Activated CD8-positive, alpha-beta memory T cell treated with anti-CD3 and anti-CD28 coated beads, Interleukin-2, amount 10 ng/mL, durations not matched to agents 7 days and 5 days (primary cell): ENCODE results near the gene CAMTA1. TPM values are rescaled to one million over a fixed set of nuclear protein-coding genes. Genes with fewer than 3 reads are reported as not detected.

Experiments used
- ATAC-seq: fragments of 150-1000 bp; cut with Tn5 transposase; one replicate; pipeline ENCODE4 v1.10.0; 2021; ENCODE audit warnings: moderate library complexity
- CTCF ChIA-PET: fragments of 350-600 bp; sonication (Branson Sonifier 250); formaldehyde crosslinking; loops from one replicate; lab custom pipeline; 2021; ENCODE audit warnings: antibody characterized with exemption; lab: Charles Lee
- DNase-seq: peaks from one replicate; pipeline ENCODE4 v3.0.0-alpha.2; 2020
- H3K27ac Mint-ChIP-seq: one replicate; pipeline ENCODE4 v1.8.0; 2021; ENCODE audit warnings: mild to moderate bottlenecking, mixed read lengths
- H3K27me3 Mint-ChIP-seq: one replicate; pipeline ENCODE4 v1.8.0; 2021; ENCODE audit warnings: mixed read lengths
- H3K36me3 Mint-ChIP-seq: one replicate; pipeline ENCODE4 v1.8.0; 2021; ENCODE audit warnings: mild to moderate bottlenecking, mixed read lengths
- H3K4me1 Mint-ChIP-seq: one replicate; pipeline ENCODE4 v1.8.0; 2021; ENCODE audit warnings: mixed read lengths
- H3K4me3 Mint-ChIP-seq: one replicate; pipeline ENCODE4 v1.8.0; 2021; ENCODE audit warnings: mild to moderate bottlenecking, moderate library complexity, mixed read lengths
- H3K9me3 Mint-ChIP-seq: one replicate; pipeline ENCODE4 v1.8.0; 2022; ENCODE audit warnings: low read depth, mixed read lengths
- total RNA-seq, 2 experiments: library from RNA; stranded (reverse); gene quantifications; one replicate each; pipeline ENCODE4 v1.2.3, GENCODE V29; 2021

The CAMTA1 gene
- total RNA-seq, 2 experiments from 2014 or later, result 42.8 to 43.2 TPM

DNA sequence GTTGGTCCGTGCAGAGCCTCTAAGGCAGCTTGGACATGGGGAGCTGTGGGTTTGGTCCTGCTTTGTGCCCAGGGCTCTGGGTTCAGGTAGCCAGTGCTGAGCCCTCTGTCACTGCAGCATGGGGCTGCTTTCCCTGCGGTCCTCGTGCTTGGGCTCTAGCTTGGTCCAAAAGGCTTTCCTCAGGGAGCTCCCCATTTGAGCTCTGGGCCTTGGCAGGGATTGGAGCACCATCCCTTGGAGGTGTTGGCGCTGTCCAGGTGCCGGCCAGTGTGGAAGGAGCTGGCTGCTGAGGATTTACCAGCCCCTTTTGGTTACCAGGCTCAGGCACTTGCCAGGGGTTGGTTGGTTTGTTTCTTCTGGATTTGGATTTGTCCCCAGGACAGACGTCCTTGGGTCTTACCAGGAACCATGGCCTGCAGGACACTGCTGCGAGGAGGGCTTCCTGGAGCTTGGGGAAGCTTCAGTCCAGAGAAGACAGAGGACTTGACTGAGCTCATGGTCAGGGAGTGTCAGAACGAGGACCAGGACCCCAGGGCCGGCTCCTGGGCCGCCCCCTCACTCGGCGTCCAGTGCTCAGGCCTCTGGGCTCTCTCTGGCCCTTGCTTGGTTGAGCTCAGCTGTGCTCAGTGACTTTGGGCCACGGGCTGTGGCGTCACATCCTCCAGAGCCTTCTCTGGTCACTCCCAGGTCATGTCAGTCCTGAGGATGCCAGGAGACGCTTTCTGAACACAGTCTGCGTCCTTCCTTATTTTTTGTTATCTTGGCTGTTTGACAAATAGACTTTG, 224.7 kb downstream of the CAMTA1 start:
- H3K4me3 Mint-ChIP-seq, result no peak overlapping the region
- H3K4me1 Mint-ChIP-seq, result no peaks in the 10 kb centered on the region
- H3K27ac Mint-ChIP-seq, result no peak overlapping the region
- no peaks in the 10 kb centered on the region for H3K9me3 Mint-ChIP-seq
- CTCF ChIA-PET, result no interaction called here
- no peak for DNase-seq
- no peaks in the 10 kb centered on the region for H3K27me3 Mint-ChIP-seq
- H3K36me3 Mint-ChIP-seq, result no peaks in the 10 kb centered on the region
- ATAC-seq, result no peak

DNA sequence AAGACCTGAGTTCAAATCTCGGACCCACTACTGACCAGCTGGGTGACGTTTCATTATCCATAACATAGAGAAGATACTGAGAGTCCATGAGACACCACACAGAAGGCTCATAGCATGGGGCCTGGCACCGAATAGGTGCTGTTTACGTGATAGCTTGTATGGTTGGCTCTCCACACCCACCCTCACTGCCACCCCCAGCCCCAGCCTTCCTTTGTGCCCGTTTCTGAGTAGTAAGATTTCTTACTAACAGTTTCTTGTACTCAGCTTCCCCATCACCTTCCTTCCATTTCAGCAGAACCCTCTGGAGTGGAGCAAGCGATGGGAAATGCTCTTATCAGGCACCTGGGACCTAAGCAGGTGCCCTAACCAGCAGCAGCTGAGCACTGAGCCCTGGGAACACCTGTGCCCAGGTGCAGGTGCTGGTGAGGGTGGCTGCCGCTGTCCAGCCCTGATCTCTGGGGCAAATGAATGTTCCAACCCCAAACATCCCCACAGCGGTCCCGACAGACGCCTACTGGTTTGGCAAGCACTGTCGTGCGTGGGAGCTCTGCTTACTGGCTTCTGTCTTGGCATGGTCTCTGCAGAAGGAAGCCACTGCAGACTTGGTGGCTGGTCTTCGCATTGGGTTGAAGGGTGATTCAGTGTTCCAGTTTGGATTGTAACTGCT, 225.4 kb downstream of the CAMTA1 start:
- ATAC-seq (no peak), DNase-seq (no peak)
- CTCF ChIA-PET, result no interaction called here
- Mint-ChIP-seq H3K36me3 (no peaks in the 10 kb centered on the region), H3K27ac (no peak overlapping the region), H3K4me1 (no peaks in the 10 kb centered on the region), H3K9me3 (no peaks in the 10 kb centered on the region), H3K4me3 (no peak overlapping the region), H3K27me3 (no peaks in the 10 kb centered on the region)

DNA sequence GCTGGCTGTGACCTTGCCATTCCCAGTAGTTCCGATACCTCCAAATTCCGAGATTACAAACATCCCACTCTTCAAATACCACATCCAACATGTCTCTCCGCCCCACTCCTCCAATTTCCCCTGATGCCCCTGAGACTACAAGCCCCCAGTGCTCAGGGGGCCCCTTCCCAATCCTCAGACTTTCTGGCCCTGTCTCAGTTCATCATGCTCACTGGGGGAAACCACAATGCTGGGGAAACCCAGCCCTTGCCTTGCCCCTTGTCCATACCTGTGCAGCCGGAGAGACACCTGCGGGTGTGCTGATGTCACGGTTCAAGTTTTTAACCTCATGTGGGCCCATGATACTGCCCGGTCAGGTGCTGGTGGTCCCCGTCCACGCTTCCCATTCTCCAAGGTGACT, 226.6 kb downstream of the CAMTA1 start:
- CTCF ChIA-PET, result no interaction called here
- Mint-ChIP-seq H3K27me3 (no peaks in the 10 kb centered on the region), H3K9me3 (no peaks in the 10 kb centered on the region), H3K27ac (no peak overlapping the region), H3K36me3 (no peaks in the 10 kb centered on the region), H3K4me1 (no peaks in the 10 kb centered on the region), H3K4me3 (no peak overlapping the region)
- ATAC-seq (no peak), DNase-seq (no peak)

DNA sequence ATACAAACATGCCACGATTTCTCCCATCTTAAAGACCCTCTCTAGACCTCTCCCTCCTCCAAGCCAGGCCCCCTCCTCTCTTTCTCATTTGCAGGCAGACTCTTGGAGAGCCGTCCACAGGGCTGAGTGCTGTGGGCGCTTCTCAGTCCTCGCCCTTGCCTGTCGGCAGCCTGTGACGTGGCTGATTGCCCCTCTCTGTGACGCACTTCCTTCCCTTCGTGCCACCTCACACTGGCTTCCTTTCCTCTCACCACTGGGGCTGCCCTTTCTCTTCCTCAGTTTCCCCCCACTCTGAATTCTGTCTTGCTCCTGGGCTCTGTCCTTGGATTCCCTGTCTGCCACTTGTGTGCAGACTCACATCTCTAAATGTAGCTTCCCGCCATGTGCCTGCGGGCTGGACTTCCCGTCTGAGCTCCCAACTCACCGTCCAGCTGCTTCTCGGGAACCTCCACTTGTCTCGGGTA, 227.2 kb downstream of the CAMTA1 start:
- Mint-ChIP-seq H3K36me3 (no peaks in the 10 kb centered on the region), H3K27me3 (no peaks in the 10 kb centered on the region)

DNA sequence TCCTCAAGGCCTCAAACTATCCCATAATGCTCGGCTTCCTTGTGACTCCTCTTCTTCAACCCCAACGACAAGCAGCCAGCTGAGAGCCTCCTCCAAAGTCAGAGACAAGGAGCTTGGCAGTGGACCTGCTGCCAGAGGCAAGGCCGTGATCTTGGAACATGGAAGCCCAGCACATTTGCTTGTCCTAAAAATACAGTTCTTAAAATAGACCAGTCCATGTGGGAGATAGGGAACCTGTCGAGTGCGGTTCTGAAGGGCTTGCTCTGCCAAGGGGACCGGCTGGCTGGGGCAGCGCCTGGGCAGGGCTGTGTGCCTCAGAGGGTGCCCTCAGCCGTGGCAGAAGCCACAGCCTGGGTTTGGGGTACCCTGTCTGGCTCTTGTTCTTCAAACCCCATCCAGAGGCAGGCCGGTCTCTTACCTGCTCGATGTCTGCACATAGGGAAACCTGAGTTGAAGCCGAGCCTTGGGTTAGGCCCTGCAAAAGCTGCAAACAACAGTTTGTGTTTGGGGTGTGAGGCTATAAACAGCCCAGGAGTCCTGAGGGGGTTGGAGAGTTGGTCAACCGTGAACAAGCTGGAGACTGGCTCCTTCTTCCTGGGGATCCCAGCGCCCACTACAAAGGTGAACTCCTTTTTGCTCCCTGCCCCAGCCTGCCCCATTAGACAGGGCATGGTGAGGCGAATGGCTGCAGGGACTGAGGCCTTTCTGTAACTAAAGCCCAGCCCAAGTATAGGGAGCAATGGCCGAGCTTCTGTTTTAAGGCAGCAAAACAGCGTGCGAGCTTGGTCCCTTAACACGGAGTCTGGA, 228.8 kb downstream of the CAMTA1 start:
- DNase-seq (no peak), ATAC-seq (no peak)
- Mint-ChIP-seq H3K36me3 (no peaks in the 10 kb centered on the region), H3K27ac (no peak overlapping the region), H3K4me1 (no peaks in the 10 kb centered on the region), H3K4me3 (no peak overlapping the region), H3K27me3 (no peaks in the 10 kb centered on the region), H3K9me3 (no peaks in the 10 kb centered on the region)
- CTCF ChIA-PET, result no interaction called here

More for the DNA sequence above, 227.2 kb downstream of the CAMTA1 start:
- Mint-ChIP-seq H3K27ac (no peak overlapping the region), H3K9me3 (no peaks in the 10 kb centered on the region), H3K4me1 (no peaks in the 10 kb centered on the region), H3K4me3 (no peak overlapping the region)
- no peak for ATAC-seq
- CTCF ChIA-PET, result no interaction called here
- no peak for DNase-seq

DNA sequence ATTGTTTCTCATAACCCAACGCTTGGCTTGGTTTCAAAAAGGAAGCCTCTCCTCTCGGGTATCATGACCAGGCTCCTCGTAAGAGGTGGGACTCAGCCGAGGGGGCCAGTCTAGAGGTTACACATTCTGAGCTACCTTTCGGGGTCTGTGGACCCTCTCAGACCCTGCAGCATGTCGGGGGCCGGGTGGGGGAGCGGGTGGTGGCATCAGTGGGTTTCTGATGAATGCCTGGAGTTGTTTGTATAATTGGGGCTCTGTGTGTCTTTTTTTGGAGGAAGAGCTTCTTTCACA, 229.3 kb downstream of the CAMTA1 start:
- H3K27ac Mint-ChIP-seq, result no peak overlapping the region
- H3K9me3 Mint-ChIP-seq, result no peaks in the 10 kb centered on the region
- H3K27me3 Mint-ChIP-seq, result no peaks in the 10 kb centered on the region
- H3K4me3 Mint-ChIP-seq, result no peak overlapping the region
- no peaks in the 10 kb centered on the region for H3K4me1 Mint-ChIP-seq
- ATAC-seq, result no peak
- no peak for DNase-seq
- H3K36me3 Mint-ChIP-seq, result no peaks in the 10 kb centered on the region
- CTCF ChIA-PET, result no interaction called here

DNA sequence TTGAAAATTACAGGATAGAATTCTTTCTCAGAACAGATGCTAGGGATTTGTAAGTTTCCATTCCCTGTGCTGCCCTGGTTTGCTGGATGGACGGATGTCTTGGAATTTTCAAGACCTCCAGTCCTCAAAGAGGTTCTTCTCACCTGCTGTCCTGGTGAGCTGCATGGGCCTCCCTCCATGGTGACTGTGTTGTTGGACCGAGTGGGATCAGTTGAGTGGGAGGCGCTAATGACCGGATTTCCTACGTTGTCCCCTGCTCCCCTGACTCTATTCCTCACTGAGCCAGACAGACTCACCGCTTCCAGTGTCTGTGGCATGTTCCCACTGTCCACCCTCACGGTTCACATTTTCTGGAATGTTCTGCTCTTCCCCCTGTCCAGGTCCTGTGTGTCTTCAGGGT, 229.8 kb downstream of the CAMTA1 start:
- H3K27ac Mint-ChIP-seq, result no peak overlapping the region

DNA sequence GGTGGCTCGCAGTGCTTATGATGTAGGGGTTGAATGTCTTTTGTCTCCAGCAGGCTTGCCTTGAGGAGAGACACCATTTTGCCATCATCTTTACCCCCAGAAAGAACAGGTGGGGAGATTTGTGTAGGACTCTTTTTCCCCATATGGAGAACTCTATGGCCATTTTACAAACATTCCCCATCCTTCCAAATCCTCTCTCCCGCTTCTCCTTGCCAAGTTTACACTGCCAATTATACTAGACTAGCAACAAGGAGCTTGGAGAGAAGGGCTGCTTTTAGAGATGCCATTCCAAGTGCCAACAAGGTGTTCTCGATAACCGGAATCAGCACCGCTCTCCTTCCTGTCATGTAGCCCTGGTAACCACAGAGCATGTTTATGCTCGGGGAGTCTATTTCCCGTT, 233.1 kb downstream of the CAMTA1 start:
- H3K4me1 Mint-ChIP-seq, result no peaks in the 10 kb centered on the region
- H3K27ac Mint-ChIP-seq, result no peak overlapping the region
- H3K36me3 Mint-ChIP-seq, result no peaks in the 10 kb centered on the region
- no peaks in the 10 kb centered on the region for H3K9me3 Mint-ChIP-seq
- H3K27me3 Mint-ChIP-seq, result peaks cover 3% of the 10 kb centered on the region
- no peak overlapping the region for H3K4me3 Mint-ChIP-seq
- ATAC-seq, result no peak
- DNase-seq, result no peak
- CTCF ChIA-PET, result no interaction called here

More for the DNA sequence above, 229.8 kb downstream of the CAMTA1 start:
- ATAC-seq (no peak), DNase-seq (no peak)
- H3K4me3 Mint-ChIP-seq, result no peak overlapping the region
- no peaks in the 10 kb centered on the region for H3K27me3 Mint-ChIP-seq
- H3K9me3 Mint-ChIP-seq, result no peaks in the 10 kb centered on the region
- no peaks in the 10 kb centered on the region for H3K36me3 Mint-ChIP-seq
- no peaks in the 10 kb centered on the region for H3K4me1 Mint-ChIP-seq
- CTCF ChIA-PET, result no interaction called here

DNA sequence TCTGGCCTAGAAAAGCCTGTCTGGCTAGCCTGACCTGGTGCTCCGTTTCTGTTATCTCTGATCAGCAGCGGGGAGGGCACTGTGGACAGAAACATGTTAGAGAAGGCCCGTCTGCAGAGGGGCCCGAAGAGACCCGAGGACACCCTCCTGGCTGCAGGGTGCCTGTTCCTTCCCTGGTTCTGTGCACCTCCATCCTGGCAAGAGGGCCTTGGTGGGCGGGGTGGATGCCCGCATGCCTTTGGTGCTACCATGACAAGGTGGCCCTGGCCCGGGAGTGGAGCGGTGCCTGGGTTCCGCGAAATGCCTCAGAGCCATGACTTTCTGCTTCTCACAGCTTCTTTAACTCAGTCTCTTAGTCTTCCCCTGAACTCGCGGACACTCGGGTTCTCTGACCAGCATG, 233.6 kb downstream of the CAMTA1 start:
- ATAC-seq (no peak), DNase-seq (no peak)
- no peaks in the 10 kb centered on the region for H3K4me1 Mint-ChIP-seq
- no peak overlapping the region for H3K27ac Mint-ChIP-seq
- H3K4me3 Mint-ChIP-seq, result no peak overlapping the region
- CTCF ChIA-PET, result no interaction called here
- H3K27me3 Mint-ChIP-seq, result peaks cover 3% of the 10 kb centered on the region
- H3K9me3 Mint-ChIP-seq, result no peaks in the 10 kb centered on the region
- no peaks in the 10 kb centered on the region for H3K36me3 Mint-ChIP-seq

DNA sequence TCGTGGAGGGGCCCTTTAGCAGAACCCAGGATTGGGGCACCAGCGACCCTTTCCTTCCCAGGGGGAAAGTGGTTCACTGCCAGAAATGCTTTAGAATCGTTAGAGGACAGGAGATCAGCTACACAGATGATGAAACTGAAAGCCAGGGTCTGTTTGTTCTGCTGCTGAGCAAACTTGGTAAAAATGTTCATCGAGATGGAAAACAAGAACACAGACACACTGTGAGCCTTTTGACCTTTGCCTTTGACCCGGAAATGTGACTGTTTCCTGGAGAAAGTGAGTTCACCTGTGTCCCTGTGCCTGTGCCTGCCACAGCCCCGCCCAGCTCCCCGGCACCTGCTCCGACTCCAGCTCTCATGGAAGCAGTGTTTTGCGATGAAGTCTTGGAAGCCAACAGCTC, 234.3 kb downstream of the CAMTA1 start:
- ATAC-seq, result no peak
- DNase-seq, result no peak
- H3K4me1 Mint-ChIP-seq, result no peaks in the 10 kb centered on the region
- no peak overlapping the region for H3K4me3 Mint-ChIP-seq
- H3K27ac Mint-ChIP-seq, result no peak overlapping the region
- H3K27me3 Mint-ChIP-seq, result peaks cover 3% of the 10 kb centered on the region
- H3K9me3 Mint-ChIP-seq, result no peaks in the 10 kb centered on the region
- no peaks in the 10 kb centered on the region for H3K36me3 Mint-ChIP-seq
- CTCF ChIA-PET, result interaction anchor here (0.7 kb wide), 1 partner anchor 628 kb away, joined by 3 read pairs; no protein-coding TSS in a partner anchor

DNA sequence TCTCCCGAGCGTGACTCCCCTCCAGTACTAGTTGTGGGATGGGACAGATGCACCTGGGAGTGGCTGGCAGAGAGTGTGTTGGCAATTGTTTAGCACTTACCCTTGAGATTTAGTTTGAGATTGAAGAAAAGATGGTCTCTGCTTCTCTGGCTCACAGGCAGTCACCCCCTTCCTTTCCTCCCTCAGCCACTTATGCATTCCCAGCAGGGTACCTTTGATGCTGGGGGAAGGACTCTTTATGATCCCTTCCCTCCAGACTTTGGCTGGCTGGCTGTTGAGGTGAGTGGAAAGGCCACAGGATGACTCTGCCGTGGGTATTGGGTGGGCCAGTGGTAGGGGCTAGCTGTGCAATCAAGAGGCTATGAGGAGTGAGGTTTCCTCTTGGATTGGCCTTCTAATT, 236.8 kb downstream of the CAMTA1 start:
- H3K4me3 Mint-ChIP-seq, result no peak overlapping the region
- H3K27ac Mint-ChIP-seq, result no peak overlapping the region
- no peak for ATAC-seq
- CTCF ChIA-PET, result no interaction called here
- H3K4me1 Mint-ChIP-seq, result no peaks in the 10 kb centered on the region
- no peaks in the 10 kb centered on the region for H3K36me3 Mint-ChIP-seq
- DNase-seq, result no peak
- H3K27me3 Mint-ChIP-seq, result peaks cover 3% of the 10 kb centered on the region
- no peaks in the 10 kb centered on the region for H3K9me3 Mint-ChIP-seq

DNA sequence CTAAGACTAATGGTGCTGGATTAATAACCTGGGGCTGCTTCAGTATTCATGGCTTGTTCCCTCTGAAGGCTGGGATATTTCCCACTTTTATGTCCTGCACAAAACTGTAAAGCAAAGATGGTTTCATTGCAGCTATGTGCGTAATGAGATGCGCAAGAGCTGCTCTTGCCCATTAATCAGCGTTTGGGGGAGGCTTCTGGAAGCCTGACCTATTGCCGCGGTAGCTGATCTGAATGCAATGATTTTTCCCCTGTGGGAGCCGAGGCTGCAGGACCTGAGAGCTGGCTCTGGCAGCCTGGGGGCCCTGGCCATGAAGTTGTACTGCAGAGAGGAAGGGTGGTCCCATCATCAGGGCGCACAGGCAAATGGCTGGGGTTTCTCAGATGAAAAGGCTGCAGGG, 239.8 kb downstream of the CAMTA1 start:
- CTCF ChIA-PET, result no interaction called here
- no peaks in the 10 kb centered on the region for H3K36me3 Mint-ChIP-seq
- DNase-seq, result no peak

DNA sequence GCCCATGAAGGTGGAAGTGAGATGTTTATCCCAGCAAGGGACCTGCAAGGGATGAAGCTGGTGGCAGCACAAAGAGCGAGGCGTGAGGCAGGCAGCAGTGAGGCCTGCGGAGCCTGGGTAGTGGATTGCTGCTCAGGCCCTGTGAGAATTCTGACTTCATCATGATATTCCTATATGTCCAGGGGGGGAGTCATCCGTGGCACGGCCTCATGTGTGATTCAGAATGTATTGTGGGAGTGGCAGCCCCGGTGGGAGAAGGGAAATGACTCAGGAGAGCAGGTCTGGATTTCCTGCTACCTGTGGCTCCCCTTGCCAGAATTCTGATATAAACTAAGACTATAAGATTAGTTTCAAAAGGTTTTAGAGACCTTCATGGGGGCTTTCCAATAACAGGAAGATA, 240.9 kb downstream of the CAMTA1 start:
- Mint-ChIP-seq H3K27me3 (peaks cover 3% of the 10 kb centered on the region), H3K4me1 (no peaks in the 10 kb centered on the region), H3K27ac (no peak overlapping the region), H3K9me3 (no peaks in the 10 kb centered on the region), H3K4me3 (no peak overlapping the region), H3K36me3 (no peaks in the 10 kb centered on the region)
- ATAC-seq (no peak), DNase-seq (no peak)
- CTCF ChIA-PET, result no interaction called here

More for the DNA sequence above, 239.8 kb downstream of the CAMTA1 start:
- Mint-ChIP-seq H3K27ac (no peak overlapping the region), H3K4me3 (no peak overlapping the region), H3K9me3 (no peaks in the 10 kb centered on the region), H3K4me1 (no peaks in the 10 kb centered on the region), H3K27me3 (peaks cover 3% of the 10 kb centered on the region)
- ATAC-seq, result no peak

DNA sequence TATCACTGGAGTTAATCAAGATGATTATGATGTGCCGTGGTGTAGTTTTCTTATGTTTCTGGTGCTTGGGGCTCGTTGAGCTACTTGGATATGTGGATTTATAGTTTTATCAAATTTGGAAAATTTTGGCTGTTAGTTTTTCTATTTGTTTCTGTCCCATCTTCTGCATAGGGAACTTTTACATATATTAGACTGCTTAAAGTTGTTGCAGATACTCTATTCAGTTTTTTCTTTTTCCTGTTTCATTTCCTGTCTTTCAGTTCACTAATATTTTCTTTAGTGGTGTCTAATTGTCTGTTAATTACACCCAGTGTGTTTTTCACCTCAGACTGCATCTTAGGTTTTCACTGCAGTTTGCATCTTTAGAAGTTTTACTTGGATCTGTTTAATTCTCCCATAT, 247.7 kb downstream of the CAMTA1 start:
- H3K4me1 Mint-ChIP-seq, result no peaks in the 10 kb centered on the region
- DNase-seq, result no peak
- peaks cover 11% of the 10 kb centered on the region for H3K9me3 Mint-ChIP-seq
- no peaks in the 10 kb centered on the region for H3K27me3 Mint-ChIP-seq
- no peaks in the 10 kb centered on the region for H3K36me3 Mint-ChIP-seq
- CTCF ChIA-PET, result no interaction called here
- H3K4me3 Mint-ChIP-seq, result no peak overlapping the region
- H3K27ac Mint-ChIP-seq, result no peak overlapping the region
- no peak for ATAC-seq
